ENCODE measurements around the gene KCNH2.
A peak's percentile ranks its signal among the peaks of the same experiment; 100 is the strongest.

The KCNH2 gene

DNA sequence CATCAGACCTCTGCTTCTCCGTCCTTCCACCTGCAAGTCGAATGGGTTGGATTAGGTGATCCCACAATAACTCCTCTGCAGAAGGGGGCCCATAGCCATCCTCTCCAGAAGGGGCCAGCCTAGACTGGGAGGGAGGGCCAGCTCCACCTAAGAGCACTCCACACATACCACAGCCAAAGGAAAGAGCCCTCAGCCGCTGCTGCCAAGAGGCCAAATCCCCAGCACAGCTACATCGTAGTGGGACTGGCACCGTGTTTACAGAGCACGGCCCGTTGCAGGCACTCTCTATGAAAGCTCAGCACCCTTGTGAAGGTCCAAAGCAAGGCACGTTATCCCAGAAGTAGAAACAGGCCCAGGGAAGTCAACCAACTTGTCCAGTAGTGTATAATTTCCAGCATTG is 5.4 kb downstream of the KCNH2 start:
- no peak for DNase-seq

- DNase-seq, result peak; percentile 85 to 91
Observed at GRCh38 chr7:150972023-150972468, 6.1 kb downstream of the KCNH2 start.

DNA sequence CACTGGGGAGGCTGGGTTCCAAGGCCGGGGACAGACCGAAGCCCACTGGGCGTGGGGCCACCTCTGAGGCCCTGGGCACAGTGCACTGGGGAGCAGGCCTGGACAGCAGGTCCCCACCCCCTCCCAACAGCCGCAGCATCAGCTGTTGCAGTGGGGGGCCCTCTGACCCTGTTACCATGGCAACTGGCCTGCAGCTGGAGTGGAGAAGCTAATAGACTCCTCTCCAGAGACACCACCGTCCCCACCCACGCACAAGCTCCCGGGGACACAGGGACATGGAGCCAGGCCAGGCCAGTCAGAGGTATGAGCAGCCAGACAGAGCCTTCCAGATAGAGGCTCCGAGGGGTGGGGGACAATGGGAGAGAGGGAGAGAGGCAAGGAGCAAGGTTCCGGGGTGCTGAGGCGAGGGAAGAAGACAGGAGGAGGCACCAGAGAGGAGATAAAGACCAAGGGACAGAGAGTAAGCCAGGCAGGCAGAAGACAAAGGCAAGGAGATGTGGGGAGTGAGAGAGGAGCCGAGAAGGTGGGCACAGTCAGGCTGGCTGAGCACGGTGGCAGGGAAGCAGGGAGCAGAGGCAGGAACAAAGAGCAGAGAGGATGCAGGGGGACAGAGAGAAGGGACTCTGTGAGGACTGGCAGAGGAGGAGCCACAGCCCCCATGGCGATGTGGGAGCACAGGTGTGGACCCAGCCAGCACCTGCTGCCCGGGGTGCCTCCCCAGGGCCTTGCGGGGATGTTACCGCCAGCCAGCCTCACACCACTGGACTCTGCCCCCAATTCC is 6.7 kb downstream of the KCNH2 start:
- peak; percentile 82 to 87 for DNase-seq

- no peak for DNase-seq
Observed at GRCh38 chr7:150970424-150970823, 7.7 kb downstream of the KCNH2 start.

DNA sequence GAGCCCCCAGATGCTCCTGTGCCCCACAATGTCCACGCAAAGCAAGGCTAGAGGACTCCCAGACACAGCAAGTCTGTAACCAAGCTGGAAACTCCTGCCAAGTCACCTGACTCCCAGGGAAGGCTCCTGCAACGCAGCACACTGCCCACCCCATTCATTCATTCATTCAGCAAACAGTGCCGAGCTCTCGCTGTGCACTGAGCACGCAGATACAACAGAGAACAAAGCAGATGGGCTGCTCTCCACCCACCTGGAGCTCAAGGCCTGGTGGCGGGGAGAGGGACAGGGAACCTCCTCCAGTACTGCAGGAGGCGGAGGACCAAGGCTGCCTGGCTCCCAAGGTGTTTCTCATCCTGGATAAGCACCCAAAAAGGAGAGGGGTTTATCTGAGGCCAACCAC is 8.6 kb downstream of the KCNH2 start:
- peak; percentile 85 to 93 for DNase-seq

DNA sequence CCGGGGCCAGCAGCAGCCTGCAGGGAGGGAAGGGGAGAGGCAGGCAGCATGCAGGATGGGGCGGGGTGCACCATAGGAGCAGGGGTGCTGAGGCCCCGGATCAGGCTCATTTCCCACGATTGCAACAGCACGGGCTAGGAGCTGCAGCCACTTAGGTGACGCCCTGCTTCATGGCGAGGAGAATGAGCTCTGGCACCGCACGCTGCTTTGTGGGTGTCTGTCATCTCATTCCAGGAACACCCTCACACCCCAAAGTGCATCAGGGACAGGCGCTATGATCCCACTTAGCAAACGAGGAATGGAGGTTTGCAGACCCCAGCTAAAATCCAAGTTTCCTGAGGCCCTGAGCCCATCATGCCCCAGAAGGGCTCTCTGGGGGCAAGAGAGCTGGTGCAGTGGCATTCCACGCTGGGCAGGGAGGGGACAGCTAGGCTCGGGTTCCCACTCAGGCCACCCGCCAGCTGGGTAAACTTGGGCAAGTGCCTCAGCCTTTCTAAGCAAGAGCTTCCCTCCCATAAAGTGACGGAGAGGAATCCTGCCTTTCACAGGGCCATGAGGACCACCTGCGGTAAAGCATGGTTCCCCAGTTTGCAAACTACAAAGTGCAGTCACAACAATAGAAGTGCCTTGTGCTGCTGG is 9.3 kb downstream of the KCNH2 start:
- peak; percentile 26 to 53 for DNase-seq

DNA sequence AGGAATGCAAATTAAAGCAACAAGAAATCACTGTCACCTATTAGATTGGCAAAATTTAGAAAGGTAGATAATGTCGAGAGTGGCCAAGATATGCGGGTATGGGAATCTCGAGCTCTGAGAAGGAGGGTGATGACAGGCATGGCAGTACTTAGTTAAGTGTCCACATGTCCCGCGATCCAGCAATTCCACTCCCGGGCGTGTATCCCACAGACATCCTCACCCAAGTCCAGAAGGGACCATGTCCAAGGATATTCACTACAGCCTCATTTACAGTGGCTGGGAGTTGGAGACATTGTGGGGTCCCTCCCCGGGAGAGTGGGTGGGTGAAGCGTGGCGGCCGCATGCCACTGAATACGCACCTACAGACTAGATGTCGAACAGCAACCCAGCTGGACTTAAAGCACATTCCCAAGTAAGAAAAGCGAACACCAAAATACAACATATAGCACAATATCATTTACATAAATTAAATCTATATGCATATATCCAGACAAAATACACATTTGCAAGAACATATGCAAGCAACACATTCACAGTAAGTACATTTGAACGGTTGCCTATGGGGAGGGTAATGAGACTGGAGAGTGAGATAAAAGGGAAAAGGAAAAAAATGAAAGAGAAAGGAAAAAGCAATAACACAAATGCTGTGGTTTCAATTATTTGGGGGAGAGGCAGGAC is 9.9 kb downstream of the KCNH2 start:
- DNase-seq, result no peak

DNA sequence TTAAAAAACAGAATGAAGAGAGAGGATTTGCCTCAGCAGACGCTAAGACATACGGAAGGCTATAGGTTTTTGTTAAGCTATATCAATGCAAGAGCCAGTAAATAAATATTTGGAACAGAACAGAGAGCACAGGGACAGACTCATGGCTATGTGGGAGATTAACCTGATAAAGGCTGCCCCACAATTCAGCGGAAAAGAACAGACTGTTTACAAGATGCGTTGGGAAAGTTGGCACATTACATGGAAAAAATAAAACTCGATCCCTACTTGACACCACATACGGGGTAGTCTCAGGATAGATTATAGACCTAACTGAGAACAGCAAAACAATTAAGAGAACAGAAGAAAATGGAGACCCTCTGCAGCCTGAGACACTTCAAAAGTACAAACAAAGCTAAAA is 10.8 kb downstream of the KCNH2 start:
- DNase-seq, result no peak

DNA sequence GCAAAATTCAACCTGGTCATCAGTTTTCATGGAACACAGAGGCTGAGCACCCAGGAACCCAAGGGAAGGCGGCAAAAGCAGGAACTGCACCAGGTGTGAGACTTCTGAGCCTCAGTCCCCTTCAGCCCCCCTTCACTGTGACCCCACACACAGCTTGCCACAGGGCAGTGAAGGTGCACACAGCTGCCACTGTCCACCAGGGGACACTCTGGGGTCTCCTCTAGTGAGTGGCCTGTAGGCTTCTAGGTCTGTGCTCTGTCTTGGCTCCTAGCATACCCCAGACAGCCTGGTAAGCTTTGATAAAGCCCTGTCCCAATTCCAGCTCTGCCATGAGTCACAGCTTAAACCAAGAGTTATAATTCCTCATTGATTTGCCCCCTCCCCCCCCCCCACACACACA is 12.1 kb downstream of the KCNH2 start:
- no peak for DNase-seq

DNA sequence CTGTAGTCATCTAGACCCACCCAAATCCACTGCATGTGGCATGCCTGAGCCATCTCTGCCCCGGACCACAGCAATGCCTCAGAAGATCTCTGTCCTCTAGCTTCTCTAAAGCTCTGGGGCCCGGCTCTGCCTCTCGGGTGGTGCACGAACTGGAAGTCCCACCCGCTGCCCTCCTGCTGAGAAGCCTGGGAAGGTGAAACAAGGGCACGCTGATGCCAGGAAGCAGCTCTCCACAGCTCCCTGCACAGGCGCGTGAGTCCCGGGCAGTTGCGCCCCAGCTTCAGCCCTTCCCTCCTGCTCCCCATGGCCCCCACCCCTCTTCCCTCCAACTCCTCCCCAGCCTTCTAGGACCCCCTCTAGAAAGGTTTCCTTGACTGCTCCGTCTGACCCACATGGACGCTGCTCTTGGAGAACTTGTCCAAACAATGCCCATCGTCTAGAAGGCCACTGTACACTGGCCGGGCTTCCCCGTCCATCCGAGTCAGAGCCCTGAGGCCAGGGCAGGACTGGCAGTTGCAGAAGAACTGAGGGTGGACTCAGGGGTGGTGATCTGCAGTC is 12.8 kb downstream of the KCNH2 start:
- DNase-seq, result no peak

GRCh38 chr7:150964593-150965111 is 13.5 kb downstream of the KCNH2 start:
- peak; percentile 41 to 75 for DNase-seq

DNA sequence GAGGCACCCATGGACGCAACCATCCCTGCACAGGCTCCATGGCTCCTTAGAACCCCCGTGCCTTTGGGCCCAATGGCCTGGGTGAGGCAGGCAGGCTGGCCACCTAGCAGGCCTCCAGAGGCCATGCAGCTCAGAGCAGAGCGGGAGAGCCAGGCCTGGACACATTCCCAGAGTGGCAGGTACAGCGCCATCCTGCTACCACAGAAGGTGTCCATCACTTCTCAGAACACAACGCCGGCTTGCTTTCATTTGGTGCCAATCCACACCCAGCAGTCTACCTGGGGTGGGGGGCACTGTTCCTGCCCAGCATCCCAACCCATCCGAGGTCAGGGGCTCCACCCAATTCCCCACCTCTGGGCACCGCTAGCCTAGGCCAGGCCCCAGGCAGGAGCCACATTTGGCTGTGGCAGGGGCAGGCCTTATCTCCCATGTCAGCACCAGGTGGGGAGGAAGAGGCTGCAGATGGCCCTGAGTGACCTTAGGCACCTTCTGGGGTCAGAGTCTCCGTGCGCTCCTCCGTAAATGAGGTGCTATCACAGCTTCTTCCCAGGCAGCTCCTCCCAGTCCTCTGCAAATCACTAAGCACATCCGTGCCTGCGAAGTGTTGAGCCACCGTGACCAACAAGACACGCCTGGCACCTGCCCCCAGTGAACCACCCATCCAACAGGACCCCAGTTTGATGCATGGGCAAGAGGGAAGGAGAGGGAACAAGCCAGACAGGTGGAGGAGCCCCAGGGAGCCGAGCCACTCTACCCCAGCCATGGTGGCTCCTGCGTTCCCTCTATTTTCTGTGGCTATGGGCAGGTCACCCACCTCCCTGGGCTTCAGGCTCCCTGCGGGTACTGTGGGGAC is 14.2 kb downstream of the KCNH2 start:
- no peak for DNase-seq

DNA sequence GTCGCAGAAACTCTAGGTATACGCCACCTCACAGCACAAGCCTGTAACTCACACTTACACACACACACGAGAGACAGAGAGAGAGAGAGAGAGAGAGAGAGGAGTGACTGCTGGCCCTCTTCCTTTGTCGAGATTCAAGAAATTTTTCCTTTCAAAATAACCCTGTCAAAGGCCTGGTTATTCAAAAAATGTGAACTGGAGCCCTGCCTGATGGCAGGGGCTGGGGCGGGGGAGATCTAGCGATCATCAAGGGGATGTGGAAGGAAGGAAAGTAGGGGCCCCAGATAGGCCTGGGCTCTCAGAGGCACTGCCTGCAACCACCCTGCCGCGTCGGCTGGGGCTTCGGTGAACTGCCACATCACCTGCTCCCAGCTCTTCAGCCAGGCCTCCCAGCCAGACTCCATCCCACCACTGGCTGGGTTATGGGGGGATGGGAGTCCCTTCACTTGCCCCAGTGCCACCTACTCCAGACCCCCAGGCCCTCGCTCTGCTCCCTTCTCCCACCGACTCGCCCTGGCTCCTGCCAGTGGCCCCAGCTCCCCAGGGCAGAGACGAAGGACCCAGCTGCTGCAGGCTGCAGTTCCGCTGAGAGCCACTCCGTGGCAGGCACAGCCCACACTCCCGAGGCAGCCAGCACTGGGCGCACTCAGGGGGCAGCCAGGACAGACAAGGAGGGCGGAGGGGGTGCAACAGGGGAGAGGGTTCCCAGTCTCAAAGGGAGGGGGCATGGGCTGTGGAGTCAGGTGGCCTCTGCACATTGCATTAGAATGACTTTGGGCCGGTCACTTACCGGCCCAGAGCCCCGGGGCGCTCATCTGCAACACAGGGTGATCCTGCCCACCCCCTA is 15.3 kb downstream of the KCNH2 start:
- peak in 1 of 2 experiments; percentile 24 for DNase-seq

DNA sequence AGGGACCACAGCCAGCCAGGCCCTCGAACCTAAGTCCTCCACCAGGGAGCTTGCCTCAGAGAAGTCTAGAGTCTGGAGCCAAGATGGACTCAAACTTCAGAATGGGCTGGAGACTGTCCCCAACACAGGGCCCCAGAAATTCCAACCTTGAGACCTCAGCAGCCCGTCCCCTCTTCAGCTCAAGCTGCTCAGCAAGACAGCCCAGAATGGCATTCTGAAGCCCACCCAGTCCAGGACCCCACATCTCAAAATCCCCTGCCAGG is 15.9 kb downstream of the KCNH2 start:
- no peak for DNase-seq

- no peak for DNase-seq
Observed at GRCh38 chr7:150961510-150962289, 16.4 kb downstream of the KCNH2 start.

DNA sequence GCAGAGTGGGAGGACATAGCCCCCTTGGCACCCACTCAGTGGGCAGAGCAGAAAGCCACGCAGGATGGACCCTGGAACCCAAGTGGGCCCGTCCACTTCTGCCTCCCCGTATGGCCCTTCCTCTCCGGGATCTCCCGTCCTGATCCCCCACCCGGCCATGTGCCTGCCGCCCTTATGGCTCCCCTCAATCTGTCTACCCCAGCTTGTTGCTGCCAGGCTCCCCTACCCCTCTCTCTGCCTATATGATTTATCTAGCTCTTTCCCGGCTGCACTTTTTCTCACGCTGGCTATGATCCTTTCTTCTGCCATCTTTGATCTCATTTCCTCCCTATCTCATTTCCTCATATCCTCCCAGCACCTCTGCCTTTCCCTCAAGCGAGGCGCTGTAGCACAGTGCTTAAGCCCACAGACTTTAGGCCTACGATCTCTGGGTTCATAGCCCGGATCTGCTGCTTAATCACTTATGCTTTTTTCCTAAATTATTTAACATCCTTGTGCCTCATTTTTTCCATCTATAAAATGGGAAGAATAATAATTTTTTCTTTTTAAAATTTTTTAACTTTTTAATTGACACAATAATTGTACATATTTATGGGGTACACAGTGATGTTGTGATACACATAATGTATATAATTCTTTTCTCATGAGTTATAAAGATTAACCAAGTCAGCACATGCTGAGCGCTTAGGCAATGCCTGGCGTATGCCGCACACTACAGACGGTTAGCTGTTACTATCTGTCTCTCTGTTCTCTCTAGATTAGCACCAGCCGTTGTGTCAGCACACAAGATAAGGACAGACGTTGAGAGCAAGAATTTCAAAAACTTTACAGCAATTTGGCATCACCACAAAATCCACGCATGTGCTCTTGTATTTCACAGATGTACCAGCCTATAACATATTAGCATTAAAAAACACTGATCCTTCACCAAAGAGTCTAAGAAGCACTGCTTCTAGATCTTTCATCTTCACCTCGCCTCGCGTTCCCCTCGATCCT is 18.1 kb downstream of the KCNH2 start:
- no peak for DNase-seq

- DNase-seq, result no peak
Observed at GRCh38 chr7:150959081-150959480, 19.0 kb downstream of the KCNH2 start.

GRCh38 chr7:150958597-150958996 is 19.5 kb downstream of the KCNH2 start:
- no peak for DNase-seq

GRCh38 chr7:150958062-150958552 is 20.0 kb downstream of the KCNH2 start:
- no peak for DNase-seq

All from NCI-H2081 (cell line).